ENCODE data around the gene NOTCH2NLA.
"Not testable (repeated sequence)": the region's sequence is repeated elsewhere in the genome, so short reads cannot be mapped to it uniquely, and the experiment has no call there.

Gene NOTCH2NLA

DNA sequence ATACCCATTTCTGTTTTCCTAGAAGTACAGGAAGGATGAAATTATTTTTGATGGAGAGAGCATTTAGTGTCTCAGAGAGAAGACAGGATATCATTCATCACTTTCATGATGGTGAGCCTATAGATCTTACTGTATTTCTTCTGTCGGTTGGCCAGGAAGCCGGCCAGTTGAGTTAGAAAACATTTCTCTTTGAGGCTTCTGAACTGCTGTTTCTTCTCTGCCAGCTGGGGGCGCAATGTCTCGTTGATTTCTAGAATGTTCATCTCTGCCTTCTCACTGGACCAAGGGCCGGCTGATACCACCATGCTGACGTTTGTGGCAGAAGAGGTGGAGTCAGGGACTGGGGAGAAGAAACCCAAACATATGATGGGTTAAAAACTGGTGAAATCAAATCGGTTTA lies 84.4 kb downstream of the NOTCH2NLA start, which contains the start of gene NBPF10:
TSS of gene NBPF10 (minus strand) at position 340 of the 400 bp plus-strand sequence. CDS start at position 305, 35 bp downstream.
- DNase-seq = not testable (repeated sequence)
